Endothelial cell of umbilical vein (primary cell): Measurements from ENCODE around the gene FLVCR2. TPM values are rescaled to one million over a fixed set of nuclear protein-coding genes. Genes with fewer than 3 reads are reported as not detected.

Experiments
- BruUV-seq: library from RNA; stranded (reverse); fragments of 400-500 nt; replicated peaks from 2 replicates; lab custom pipeline; 2021; lab: Mats Ljungman, UMichigan
- CTCF ChIA-PET: fragments of 300-600, 350-600 bp; sonication (Branson Sonifier 250); formaldehyde crosslinking; loops from one replicate; lab custom pipeline; 2021; ENCODE audit warnings: antibody characterized with exemption, inconsistent platforms; lab: Charles Lee
- POLR2A ChIA-PET: fragments of 300-600, 350-600 bp; sonication (Branson Sonifier 250); formaldehyde crosslinking; loops from one replicate; lab custom pipeline; 2021; ENCODE audit warnings: antibody characterized with exemption, inconsistent platforms; lab: Charles Lee
- DNase-seq: peaks from one replicate; pipeline ENCODE4 v3.0.0-alpha.2; 2011; ENCODE audit warnings: low read depth, low spot score
- FAIRE-seq: peaks from 2 replicates; lab custom pipeline; 2011; peaks lifted over from hg19 to GRCh38; lab: Jason Lieb, UNC
- H2AFZ ChIP-seq: 2 replicates; pipeline ENCODE4 v1.6.0; 2012; ENCODE audit warnings: low read depth, low read length, control low read depth, inconsistent platforms
- H3K27ac ChIP-seq: 2 replicates; pipeline ENCODE4 v1.5.1; 2011; ENCODE audit warnings: low read depth, mild to moderate bottlenecking, control low read depth, low read length, moderate library complexity; ENCODE audit not compliant: insufficient read depth
- H3K27me3 ChIP-seq, 2 experiments: 2 replicates each; pipeline versions ENCODE4 v1.6.0 to v1.6.1; 2011; ENCODE audit warnings: low read length in 2 of 2, mixed read lengths in 1 of 2; ENCODE audit not compliant: control insufficient read depth in 2 of 2, insufficient read depth in 2 of 2
- H3K36me3 ChIP-seq, 2 experiments: 2 replicates in 1 of 2; 3 replicates in 1 of 2; pipeline ENCODE4 v1.5.1; 2011; ENCODE audit warnings: low read length in 2 of 2, mild to moderate bottlenecking in 1 of 2, moderate library complexity in 1 of 2; ENCODE audit not compliant: control insufficient read depth in 2 of 2, insufficient read depth in 2 of 2; ENCODE audit errors: extremely low read depth in 1 of 2
- H3K4me1 ChIP-seq: 3 replicates; pipeline ENCODE4 v1.5.1; 2011; ENCODE audit warnings: mild to moderate bottlenecking, low read length; ENCODE audit not compliant: control insufficient read depth, insufficient read depth; ENCODE audit errors: extremely low read depth
- H3K4me2 ChIP-seq: 2 replicates; pipeline ENCODE4 v1.6.1; 2011; ENCODE audit warnings: low read length, control low read depth, mixed read lengths; ENCODE audit not compliant: insufficient read depth
- H3K4me3 ChIP-seq, 3 experiments: fragments of 200-600 bp in 1 of 3; sonication (generic), shearing (Covaris generic) in 1 of 3; replicated peaks in 1 of 3; 2 replicates each; pipeline ENCODE4 v1.5.1; 2011 to 2016; ENCODE audit warnings: control low read depth in 3 of 3, low read length in 3 of 3, mild to moderate bottlenecking in 2 of 3, inconsistent platforms in 1 of 3, low read depth in 1 of 3, moderate library complexity in 1 of 3; ENCODE audit not compliant: insufficient read depth in 1 of 3
- H3K79me2 ChIP-seq: 2 replicates; pipeline ENCODE4 v1.6.0; 2012; ENCODE audit warnings: low read length, inconsistent platforms; ENCODE audit not compliant: control insufficient read depth, insufficient read depth
- H3K9ac ChIP-seq: replicated peaks from 2 replicates; pipeline ENCODE3; 2011; ENCODE audit warnings: low read length, control low read depth; ENCODE audit not compliant: insufficient read depth; ENCODE audit errors: extremely low read depth
- H3K9me1 ChIP-seq: replicated peaks from 3 replicates; pipeline ENCODE4 v1.6.0; 2011; ENCODE audit warnings: mild to moderate bottlenecking, low read length; ENCODE audit not compliant: control insufficient read depth, insufficient read depth; ENCODE audit errors: extremely low read depth
- H3K9me3 ChIP-seq: replicated peaks from 2 replicates; pipeline ENCODE4 v1.5.1; 2012; ENCODE audit warnings: low read length, inconsistent platforms; ENCODE audit not compliant: control insufficient read depth, insufficient read depth
- H4K20me1 ChIP-seq: replicated peaks from 2 replicates; pipeline ENCODE3; 2011; ENCODE audit warnings: mild to moderate bottlenecking, low read length; ENCODE audit not compliant: control insufficient read depth, insufficient read depth; ENCODE audit errors: extremely low read depth
- CTCF ChIP-seq, 2 donors: IDR thresholded peaks; 1 replicate in 1 of 2; 2 replicates in 1 of 2; pipeline ENCODE4 v1.5.1; 2011; ENCODE audit warnings: low read length in 2 of 2, mild to moderate bottlenecking in 2 of 2, moderate library complexity in 2 of 2, control low read depth in 1 of 2, inconsistent platforms in 1 of 2, low read depth in 1 of 2; ENCODE audit not compliant: insufficient read depth in 1 of 2; ENCODE audit errors: extremely low read depth in 1 of 2
- EZH2 ChIP-seq: IDR thresholded peaks from 2 replicates; pipeline ENCODE4 v1.6.1; 2012; ENCODE audit warnings: borderline replicate concordance, low read depth, mild to moderate bottlenecking, moderate library complexity, low read length, inconsistent platforms; ENCODE audit not compliant: severe bottlenecking
- FOS ChIP-seq: IDR thresholded peaks from 2 replicates; pipeline ENCODE4 v1.6.1; 2011; ENCODE audit warnings: mild to moderate bottlenecking, low read length, moderate library complexity, borderline replicate concordance; ENCODE audit not compliant: insufficient read depth
- GATA2 ChIP-seq: IDR thresholded peaks from 2 replicates; pipeline ENCODE4 v1.7.0; 2011; ENCODE audit warnings: low read depth, mild to moderate bottlenecking, moderate library complexity, mixed read lengths, low read length; ENCODE audit not compliant: insufficient read length, insufficient read depth
- JUN ChIP-seq: IDR thresholded peaks from 2 replicates; pipeline ENCODE4 v1.6.1; 2011; ENCODE audit warnings: borderline replicate concordance, low read depth; ENCODE audit not compliant: insufficient read length, insufficient read depth
- MAX ChIP-seq: IDR thresholded peaks from 2 replicates; pipeline ENCODE4 v1.6.1; 2011; ENCODE audit not compliant: insufficient read depth, insufficient read length
- MYC ChIP-seq: IDR thresholded peaks from one replicate; pipeline ENCODE4 v1.6.1; 2011; ENCODE audit warnings: mild to moderate bottlenecking, low read depth, low read length
- POLR2A ChIP-seq: IDR thresholded peaks from 2 replicates; pipeline ENCODE4 v1.6.1; 2012; ENCODE audit warnings: low read depth, mild to moderate bottlenecking, control low read depth, low read length
- POLR2AphosphoS5 ChIP-seq: IDR thresholded peaks from 2 replicates; pipeline ENCODE4 v1.6.1; 2012; ENCODE audit warnings: low read depth, mild to moderate bottlenecking, control low read depth, low read length, moderate library complexity; ENCODE audit not compliant: insufficient read depth
- dilution Hi-C: fragments of 300-500 bp; cut with MboI; formaldehyde crosslinking; loops from one replicate; pipeline ENCODE4 v1.15.0; 2019; ENCODE audit warnings: low sequenced_read_pairs; ENCODE audit not compliant: extremely low pct_ligation_motif_present
- intact Hi-C: fragments of 100-400 bp; cut with micrococcal nuclease; formaldehyde crosslinking; loops from one replicate; pipeline ENCODE4 v1.10.0; 2022
- polyA plus RNA-seq, 4 experiments: library from polyadenylated mRNA; depleted of rRNA in 3 of 4; stranded (reverse) in 3 of 4; unstranded in 1 of 4; fragments of >200 nt; gene quantifications; 2 replicates each; pipeline versions ENCODE4 v1.2.1 to v1.2.3, GENCODE V29; 2011 to 2012; ENCODE audit warnings: missing spikeins in 1 of 4
- total RNA-seq: library from RNA; stranded (reverse); gene quantifications from 2 replicates; pipeline ENCODE4 v1.2.3, GENCODE V29; 2021

The FLVCR2 gene
- total and polyA plus RNA-seq, 2 donors (not counting 3 experiments of a cell fraction or from before 2014, with no cell fraction given): 1.4 to 4.9 TPM

- DNase-seq (no peak), FAIRE-seq (no peak)
- Histone ChIP-seq H3K9me1 (no peaks in the 10 kb centered on the region), H3K4me3 (no peak overlapping the region), H3K9me3 (no peaks in the 10 kb centered on the region), H2AFZ (no peak overlapping the region), H4K20me1 (no peaks in the 10 kb centered on the region), H3K27ac (no peak overlapping the region), H3K27me3 (no peaks in the 10 kb centered on the region), H3K4me2 (no peak overlapping the region), H3K79me2 (peaks cover 2% of the 10 kb centered on the region), H3K4me1 (peaks cover 8% of the 10 kb centered on the region), H3K9ac (no peak overlapping the region), H3K36me3 (peaks cover 15 to 22% of the 10 kb centered on the region in 2 experiments)
- no TSS peak for BruUV-seq
- dilution Hi-C loops (no loop called here), intact Hi-C loops (no loop called here)
- TF ChIP-seq GATA2: no peak
- TF ChIP-seq POLR2A: no peak
- TF ChIP-seq CTCF (IDR thresholded peaks at IDR 0.05; ENCODE audit: extremely low read depth in 1 of 2, insufficient read depth in 1 of 2, low read depth in 1 of 2, low read length in 2 of 2): no peak
- no peak for TF ChIP-seq POLR2AphosphoS5
- TF ChIP-seq EZH2: no peak
- TF ChIP-seq FOS: no peak
- no peak for TF ChIP-seq MAX
- TF ChIP-seq MYC: no peak
- TF ChIP-seq JUN: no peak
- POLR2A ChIA-PET: no interaction called here
- CTCF ChIA-PET: interaction anchor here (0.7 to 14.6 kb wide), 19 partner anchors 8 to 348 kb away, joined by 3 to 309 read pairs (median 6); partner anchors contain the start of genes FLVCR2 and TGFB3
Measured at GRCh38 chr14:75653563-75653962, 75.1 kb downstream of the FLVCR2 start.
